ENCODE data around the gene AUTS2.

DNA sequence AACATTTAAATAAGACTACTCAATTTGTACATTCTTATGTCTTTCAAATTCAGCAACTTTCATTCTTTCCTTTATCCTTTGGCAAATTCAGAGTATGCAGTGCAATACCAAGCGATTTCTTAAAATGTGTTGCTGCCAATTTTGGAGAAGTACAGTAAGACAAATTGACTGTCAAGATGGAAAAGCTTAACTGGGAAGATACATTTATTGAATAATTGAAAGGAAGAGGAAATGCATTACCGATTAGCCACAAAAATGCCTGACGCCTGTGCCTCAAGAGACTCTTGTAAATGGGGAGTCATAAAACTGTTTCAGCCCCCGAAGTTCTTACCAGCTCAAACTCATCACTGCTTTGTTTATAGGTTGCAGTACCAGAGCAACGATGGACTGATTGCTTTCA lies 1160.4 kb downstream of the AUTS2 start:
- TF ChIP-seq POLR2A (IDR thresholded peaks at IDR 0.05; ENCODE audit: low read depth, low read length) (no peak), POLR2AphosphoS5 (IDR thresholded peaks at IDR 0.05; ENCODE audit: low read depth, low read length) (no peak), TAF1 (IDR thresholded peaks at IDR 0.05; ENCODE audit: borderline replicate concordance, low read depth, low read length) (no peak)
